GM19397 (cell line): ENCODE data around the gene MAP2K7.
"Not testable (repeated sequence)": the region's sequence is repeated elsewhere in the genome, so short reads cannot be mapped to it uniquely, and the experiment has no call there.

ENCODE experiments used
- ATAC-seq: cut with Tn5 transposase; IDR thresholded peaks from one replicate; pipeline ENCODE4 v1.9.1; 2021; ENCODE audit warnings: mild to moderate bottlenecking, moderate library complexity; ENCODE audit not compliant: unreplicated experiment

MAP2K7 gene

DNA sequence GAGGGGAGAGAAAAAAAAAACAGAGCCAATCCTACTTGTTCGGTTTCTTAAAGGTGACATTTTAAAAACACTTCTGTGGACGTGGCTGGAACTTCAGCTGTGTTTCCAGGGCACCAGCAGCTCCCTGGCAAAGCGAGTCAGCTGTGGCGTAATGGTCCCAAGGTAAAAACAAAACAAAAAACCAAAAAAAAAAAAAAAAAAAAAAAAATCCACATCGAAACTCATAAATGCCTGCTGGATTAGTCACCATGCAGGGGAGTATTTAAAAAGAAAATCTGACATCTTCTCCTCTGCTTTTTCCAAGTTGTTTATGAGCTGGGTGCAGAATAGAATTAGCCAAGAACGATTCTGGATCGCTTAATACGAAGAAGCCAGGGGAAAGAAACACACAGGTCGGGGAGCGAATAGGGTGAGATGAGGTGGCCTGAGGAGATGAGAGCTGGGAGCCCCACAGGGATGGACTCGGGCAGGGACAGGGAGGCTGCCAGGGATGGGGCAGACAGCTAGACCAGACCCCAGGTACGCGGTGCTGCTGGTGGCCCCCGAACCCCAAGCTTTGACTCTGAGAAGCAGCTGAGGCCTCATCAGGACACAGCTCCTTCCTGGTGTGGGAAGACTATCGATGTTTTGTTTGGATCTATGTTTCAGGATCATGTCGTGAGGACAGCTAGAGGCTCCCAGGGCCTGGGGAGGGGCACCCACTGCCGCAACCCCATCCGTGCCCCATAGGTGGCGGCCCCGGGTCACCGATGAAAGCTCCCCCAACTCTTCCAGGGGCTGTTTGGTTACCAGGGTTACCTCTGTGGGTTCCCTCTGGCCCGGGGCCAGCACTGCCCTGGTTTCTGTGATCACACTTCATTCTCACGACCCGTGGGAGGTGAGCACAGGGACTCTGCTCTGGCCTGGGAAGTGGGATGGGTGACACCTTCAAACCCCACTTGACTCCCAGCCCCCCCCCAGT is 25.3 kb downstream of the MAP2K7 start:
- ATAC-seq: no peak

DNA sequence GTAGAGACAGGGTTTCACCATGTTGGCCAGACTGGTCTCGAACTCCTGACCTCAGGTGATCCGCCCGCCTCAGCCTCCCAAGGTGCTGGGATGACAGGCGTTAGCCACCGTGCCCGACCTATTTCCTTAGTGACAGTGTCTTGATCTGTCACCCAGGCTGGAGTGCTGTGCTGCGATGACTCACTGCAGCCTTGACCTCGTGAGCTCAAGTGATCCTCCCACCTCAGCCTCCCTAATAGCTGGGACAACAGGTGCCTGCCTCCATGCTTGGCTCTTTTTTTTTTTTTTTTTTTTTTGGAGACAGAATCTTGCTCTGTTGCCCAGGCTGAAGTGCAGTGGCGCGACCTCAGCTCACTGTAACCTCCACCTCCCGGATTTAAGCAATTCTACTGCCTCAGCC is 26.4 kb downstream of the MAP2K7 start:
- ATAC-seq: not testable (repeated sequence)

DNA sequence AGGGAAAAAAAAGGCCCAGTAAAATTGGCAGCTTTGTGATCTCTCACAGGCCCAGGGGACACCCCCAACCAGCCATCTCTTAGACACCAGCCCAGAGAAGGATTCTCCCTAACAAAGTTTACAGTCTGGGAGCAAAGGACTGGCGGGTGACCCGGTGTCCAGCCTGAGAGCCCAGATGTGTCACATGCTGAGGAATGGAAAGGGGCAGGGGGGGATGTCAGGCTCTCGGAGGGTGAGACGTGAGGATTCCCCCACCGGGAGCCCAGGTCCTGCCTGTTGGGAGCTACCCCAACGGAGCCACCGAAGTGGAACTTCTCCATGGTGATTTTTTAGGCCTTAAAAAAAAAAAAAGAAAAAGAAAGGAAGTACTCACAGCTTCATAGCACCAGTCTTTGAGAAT is 27.1 kb downstream of the MAP2K7 start:
- no peak for ATAC-seq

DNA sequence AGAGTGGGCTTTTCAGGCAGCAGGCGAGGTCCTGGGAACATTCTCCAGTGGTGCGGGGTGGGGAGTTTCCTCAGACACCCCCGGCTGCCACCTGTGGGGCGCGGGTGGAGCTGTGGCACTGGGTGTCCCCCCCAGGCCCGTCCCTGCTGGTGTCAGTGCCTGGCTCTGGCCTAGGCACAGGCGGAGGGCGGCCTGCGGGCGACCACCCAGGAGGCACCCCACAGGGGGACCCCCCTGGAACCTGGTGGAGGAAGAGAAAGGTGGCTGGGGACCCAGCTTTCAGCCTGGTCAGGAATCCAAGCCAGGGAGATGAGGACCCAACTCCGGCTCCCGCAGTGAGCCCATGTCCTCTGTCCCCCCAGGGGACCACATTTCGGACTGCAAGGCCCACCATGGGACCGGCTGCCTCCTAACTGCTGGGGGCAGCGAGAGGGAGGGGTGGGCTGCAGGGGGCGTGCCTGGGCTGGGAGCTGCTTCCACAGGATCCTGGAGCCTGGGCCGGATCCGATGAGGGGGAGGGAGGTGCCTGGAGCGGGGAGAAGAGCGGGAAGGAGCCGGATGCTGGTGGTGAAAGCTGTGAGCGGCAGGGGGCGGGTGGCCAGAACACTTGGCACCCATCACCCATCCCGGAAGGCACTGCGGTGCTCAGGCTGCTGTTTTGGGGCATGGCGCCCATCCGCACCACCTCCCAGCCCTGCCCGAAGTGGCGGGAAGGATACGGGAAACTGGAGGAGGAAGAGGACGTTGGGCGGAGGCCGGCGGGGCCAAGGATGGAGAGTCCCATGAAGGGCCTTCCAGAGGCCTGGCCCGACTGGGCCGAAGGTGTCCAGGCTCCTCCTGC is 27.8 kb downstream of the MAP2K7 start:
- ATAC-seq: no peak

DNA sequence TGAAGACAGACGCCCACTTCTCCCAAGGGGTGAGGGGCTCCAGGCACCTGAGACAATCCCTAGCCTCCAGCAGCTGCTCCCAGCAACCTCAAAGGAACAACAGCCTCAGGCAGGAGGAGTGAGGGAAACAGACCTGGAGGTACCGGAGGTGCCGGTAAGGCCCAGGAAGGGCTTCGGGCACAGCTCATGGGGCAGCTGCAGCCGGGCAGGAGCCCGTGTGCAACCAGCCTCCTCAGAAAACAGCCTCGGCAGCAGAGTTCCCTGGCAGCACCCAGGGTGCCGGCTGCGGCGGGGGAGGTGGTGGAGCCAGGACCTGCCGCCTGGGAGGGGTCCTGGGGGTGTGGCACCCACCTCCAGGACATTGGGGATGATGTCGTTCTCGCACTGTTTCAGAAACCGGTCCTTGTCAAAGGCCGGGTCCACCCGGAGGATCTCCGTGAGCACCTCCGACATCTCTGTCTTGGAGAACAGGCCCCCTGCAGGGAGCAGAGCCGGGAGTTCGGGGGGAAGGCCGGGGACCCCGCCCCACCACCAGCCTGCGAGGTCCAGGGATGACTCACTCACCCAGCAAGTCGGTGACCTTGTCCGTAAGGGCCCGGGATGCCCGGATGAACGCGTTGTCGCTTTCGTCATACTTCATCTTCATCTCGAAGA is 28.7 kb downstream of the MAP2K7 start:
- no peak for ATAC-seq

DNA sequence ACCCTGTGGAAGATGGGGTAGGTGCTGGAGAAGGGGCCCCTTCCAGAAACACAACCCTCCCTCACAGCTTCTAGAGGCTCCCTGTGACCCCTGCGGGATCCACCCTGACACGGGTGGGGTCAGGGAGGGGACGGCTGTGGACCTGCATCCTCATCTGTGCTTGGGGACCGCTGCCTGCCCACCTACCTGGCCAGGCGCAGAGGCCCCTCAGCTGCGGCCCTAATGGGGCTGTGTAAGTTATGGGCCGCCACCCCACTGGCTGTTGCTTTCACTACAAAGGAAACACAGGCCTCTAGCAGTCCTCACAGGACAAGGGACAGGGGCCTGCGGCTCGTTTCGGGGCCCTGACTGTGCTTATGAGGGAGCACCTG is 29.2 kb downstream of the MAP2K7 start:
- ATAC-seq: no peak

DNA sequence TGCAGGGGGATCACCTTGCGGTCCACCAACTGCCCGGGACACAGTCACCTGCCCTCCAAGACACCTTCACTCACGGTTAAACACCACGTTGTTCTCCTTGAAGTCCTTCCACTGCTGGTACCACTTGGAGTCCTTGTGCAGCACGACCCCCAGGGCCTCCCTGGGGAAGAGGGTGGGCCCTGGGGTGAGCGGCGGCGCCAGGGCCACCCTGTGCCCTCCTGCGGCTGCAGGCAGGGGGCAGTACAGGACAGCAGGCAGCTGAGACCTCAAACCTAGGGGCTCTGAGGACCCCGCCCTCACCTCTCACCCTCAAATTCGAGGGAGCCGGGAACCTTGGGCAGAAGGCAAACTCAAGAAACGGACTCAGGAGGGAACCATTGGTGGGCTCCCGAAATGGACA is 29.7 kb downstream of the MAP2K7 start:
- no peak for ATAC-seq

DNA sequence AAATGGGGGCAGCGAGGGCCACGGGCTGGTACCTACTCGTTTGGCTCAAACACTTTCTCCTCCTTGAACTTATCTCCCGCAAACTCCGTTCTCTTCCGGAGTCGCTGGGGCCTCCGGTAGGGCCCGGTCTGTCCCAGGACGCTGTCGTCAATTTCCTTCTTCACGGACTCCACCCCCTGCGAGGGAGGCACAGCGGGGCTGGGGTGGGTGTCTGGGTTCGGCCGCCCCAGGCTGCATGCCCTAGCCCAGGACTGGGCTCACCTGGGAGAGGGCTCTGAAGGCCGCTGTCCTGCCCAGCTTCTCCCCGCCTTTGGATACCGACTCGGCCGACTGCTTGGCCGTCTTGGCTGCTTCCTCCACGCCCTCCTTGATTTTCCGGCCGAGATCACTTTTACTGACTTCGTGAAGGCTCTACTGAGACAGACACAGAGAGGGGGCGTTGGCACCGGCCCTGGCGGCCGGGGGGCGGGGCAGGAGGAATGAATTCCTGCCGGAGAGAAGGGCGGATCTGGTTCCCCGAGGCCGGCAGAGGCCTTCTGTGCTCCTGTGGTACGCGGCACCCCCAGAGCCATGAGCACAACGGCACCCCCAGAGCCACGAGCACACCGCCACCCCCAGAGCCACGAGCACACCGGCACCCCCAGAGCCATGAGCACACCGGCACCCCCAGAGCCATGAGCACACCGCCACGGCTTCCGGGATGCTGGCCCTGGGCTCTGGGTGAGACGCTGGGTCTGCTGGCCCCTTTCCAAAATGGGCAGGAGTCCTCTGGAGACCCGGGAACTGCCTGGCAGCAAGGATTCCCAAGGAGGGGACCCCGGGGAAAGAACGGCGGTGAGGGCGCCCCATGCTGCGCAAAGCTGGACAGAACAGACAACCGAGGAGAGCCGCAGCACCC is 30.4 kb downstream of the MAP2K7 start:
- ATAC-seq: no peak

DNA sequence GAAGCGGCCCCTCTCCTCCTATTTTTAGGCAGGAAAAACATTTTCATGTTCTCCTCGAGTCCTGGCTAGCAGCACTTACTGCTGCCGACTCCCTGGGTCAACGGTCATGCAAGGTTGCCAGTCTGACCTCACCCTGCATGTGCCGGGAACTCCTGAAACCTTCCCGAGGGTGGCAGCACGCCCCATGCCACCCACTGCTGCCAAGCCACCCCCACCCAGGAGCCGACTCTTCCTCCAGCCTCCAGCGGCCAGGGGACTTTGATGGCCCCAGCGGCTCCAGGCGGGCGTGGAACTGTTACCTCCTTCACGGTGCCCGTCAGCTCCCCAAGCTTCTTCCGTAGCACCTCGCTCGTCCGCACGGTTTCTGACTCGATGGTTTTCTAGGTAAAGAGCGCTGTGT is 31.1 kb downstream of the MAP2K7 start:
- ATAC-seq: no peak

DNA sequence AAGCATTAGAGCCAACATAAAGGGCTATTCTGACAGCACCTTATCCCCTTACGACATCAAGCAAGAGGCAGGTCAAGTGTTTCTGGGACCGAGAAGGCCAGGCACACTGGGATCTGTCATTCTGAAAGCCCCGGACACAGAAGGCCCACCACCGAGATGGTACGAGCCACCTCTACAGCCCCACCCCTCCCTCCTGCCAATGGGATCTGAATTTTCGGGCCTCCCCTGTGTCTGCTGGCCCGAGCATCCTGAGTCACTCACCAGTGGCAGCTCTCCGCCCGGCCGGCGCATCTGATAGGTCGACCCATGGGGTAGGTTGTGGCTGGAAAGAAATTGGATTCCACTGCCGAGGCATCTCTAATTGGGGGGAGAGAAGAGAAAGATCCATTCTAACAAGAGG is 37.2 kb downstream of the MAP2K7 start:
- no peak for ATAC-seq

DNA sequence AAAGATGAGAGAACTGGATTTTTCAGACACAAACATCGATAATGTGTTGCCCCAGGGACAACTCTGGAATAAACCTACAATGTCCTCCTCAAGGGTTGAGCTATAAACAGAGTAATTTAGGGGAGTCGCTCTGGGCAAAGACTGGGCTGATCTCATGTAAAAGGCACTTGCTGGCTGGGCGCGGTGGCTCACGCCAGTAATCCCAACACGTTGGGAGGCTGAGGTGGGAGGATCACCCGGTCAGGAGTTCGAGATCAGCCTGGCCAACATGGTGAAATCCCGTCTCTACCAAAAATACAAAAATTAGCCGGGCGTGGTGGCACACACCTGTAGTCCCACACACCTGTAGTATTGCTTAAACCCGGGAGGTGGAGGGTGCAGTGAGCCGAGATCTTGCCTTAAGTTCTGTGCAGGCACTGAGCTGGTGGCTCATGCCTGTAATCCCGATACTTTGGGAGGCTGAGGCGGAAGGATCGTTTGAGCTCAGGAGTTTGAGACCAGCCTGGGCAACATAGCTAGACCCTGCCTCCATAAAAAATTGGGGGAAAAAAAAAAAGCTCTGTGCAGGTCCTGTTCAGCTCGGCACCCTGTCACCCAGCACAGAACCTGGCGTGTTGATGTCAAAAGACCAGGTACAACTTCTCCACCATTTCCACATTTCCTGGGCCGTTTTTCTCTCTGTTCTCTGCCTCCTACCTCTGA is 38.4 kb downstream of the MAP2K7 start:
- ATAC-seq: no peak

DNA sequence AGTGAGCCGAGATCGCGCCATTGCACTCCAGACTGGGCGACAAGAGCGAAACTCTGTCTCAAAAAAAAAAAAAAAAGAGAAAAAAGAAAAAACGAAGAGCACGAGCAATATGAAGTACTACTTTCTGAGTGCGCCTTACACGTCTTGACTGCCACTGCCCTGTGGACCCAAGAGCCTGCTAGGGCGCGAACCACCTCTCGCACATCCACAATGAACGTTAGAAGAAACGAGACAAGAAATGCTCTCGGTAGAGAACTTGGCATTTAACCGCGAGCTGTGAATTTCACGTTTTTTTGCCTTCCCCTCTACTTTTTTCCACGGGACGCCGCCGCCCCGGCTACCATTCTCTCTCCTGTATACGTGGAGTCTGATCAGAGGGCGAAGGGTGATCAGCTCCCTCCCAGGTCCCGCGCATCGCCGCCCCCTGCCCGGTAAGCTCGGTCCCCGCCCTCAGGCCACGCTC is 39.3 kb downstream of the MAP2K7 start:
- peak; percentile 10 for ATAC-seq

DNA sequence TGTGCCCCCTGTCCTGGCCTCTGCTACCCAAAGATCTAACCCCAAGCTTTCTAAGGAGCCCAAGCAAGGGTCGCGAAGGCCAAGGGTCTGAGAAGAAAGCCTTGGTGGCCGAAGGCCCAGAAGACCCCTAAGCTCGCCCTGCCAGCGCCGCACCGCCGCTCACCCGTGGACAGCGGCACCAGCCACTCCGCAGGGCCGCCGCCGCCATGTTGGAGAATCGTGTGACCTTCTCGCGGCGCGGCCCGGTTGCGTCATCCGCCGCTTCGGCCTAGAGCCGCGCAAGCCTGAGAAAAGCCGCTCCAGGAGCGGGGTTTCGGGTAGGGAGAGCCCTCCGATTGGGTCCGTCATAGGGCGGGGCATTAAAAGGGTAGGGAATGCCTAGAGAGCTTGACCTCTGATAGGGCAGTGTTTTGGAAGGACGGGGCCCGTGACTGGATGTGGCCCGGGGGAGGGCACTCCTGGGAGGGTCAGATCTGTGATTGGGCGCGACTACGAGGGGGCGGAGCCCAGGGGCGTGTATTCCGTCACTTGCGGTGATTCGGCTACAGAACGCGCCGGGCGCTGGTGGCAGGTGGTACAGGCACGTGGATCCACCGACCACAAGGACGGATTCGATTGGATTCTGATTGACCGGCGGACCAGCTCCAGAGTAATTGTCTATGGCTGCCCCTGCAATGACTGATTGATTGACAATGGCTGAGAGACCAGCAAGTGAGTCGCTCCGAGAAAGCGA is 39.9 kb downstream of the MAP2K7 start, which contains the start of gene TIMM44:
Gene TIMM44 (minus strand): TSS at position 223 of the 733 bp plus-strand sequence. CDS start 15 bp downstream, at position 208.
- peak; percentile 90 for ATAC-seq

DNA sequence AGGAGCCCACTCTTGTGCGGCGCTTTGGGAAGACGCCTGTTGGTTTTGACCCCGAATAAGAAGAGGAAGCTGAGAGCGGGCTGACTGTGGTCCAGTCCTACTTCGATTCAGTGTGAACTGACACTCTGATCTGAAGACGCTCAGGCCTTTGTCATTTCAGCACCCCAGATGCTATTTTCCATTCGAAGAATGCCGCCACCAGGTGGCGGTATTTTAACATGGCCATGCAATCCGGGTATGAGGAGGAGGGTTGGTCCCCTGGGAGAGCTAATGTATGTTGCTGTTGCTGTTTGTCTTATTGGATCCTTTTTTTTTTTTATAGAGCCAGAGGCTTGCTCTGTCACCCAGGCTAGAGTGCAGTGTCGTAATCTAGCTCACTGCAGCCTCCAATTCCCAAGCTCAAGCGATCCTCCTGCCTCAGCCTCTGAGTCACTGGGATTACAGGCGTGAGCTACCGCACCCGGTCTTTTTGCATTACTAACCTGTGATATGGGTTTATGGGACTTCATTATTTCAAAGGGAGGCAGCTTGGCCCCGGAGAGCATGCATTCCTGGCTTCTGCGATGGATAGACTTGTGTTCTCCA is 40.6 kb downstream of the MAP2K7 start:
- ATAC-seq: peak; percentile 25

DNA sequence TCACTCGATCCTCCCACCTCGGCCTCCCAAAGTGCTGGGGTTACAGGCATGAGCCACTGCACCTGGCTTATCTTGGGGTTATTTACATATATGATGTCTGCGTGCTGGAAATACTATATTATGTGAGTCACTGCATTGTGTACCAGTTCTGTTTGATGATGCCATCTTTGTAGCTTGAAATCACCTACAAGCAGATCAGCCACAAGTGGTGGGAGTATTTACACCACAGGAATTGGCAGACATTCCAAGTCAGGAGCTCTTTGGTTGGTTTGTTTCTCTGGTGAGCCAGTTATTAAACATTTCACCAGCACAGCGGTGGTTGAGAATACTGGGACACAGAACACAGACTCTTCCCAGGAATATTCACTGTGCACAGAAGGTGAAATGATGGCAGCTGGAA is 44.3 kb downstream of the MAP2K7 start:
- ATAC-seq: no peak

DNA sequence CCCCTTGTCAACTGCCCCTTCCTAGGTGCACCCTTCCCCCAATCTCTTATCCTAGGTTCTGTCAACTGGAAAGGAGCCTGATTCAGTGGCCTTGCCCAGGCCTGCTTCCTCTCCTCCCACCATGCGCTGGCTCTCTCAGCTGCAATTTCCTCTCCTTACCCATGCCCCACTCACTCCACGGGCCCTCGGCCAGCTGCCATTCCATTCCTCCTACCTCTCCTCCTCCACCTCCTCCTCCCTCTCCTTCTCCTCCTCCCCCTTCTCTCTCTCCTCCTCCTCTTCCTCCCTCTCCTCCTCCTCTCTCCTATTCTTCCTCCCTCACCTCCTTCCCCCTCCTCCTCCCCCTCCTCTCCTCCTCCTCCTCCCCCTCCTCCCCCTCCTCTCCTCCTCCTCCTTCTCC is 49.4 kb downstream of the MAP2K7 start:
- no peak for ATAC-seq

DNA sequence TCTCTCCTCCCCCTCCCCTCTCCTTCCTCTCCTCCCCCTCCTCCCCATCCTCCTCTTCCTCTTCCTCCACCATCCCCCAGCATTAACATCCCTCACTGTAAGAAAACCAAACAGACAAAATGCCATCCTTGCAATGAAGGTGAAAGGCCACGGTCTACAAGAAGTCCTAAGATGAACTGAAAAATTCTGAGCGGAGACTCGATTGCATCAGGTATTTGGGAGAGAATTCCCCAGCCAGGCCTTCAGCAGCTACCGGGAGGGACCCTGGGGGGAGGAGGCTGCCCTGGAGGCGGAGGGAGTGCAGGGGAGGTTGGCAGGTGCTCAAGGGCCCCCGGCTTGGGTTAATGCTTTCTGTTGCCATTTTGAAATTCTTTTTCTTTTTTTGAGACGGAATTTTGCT is 49.9 kb downstream of the MAP2K7 start:
- no peak for ATAC-seq

DNA sequence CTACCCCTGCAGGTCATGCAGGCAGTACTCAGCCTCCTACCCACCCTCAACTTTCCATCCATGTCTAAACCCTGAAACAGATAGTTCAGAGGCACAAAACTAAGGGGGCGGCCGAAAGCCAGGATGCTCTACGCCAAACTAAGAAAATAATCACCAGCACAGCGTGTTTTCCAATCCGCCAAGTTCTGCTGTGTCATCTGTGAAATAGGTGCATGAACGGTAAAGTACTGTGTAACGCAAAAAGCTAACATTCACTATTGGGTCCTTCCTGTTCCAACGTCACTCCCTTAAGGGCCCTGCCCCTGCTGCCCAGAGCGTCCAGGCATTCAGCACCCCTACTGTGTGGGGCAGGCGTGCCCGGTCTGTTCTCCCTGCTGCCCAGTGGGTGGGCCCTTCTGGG is 52.0 kb downstream of the MAP2K7 start:
- ATAC-seq: no peak

DNA sequence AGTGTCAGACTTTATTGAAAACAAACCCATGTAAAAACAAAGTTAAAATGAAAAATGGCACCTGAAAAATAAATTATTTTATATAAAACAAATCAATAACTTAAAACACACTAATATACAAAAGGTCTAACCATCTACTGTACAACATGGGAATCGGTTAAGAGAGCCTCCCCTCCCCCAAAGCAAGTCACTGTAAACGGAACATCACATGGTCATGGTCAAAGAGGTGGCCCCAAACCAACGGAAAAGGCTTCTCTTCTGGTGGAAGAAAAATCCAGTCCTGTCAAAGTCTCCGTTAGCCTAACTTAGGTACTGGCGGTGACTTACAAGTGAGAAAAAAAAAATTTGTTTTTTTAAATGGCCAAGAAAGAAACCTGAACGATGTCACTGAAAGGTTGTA is 55.5 kb downstream of the MAP2K7 start:
- ATAC-seq: no peak
